SK-N-SH (cell line): ENCODE data around the gene EME2.

ENCODE experiments used
- CHD2 ChIP-seq: fragments of 150-350 bp; IDR thresholded peaks from 2 replicates; pipeline ENCODE4 v1.6.1; 2018; ENCODE audit warnings: low read length; ENCODE audit not compliant: partially characterized antibody
- MXI1 ChIP-seq: IDR thresholded peaks from 2 replicates; pipeline ENCODE4 v1.6.1; 2012; ENCODE audit warnings: mild to moderate bottlenecking, low read depth, low read length, improper control_type of control experiment
- TF ChIP-seq, protein P1 (sequence below): fragments of 200-600 bp; sonication (generic); IDR thresholded peaks from 2 replicates; pipeline ENCODE4 v1.6.1; 2017; ENCODE audit warnings: antibody characterized with exemption, mild to moderate bottlenecking, moderate library complexity
- TF ChIP-seq, protein P2 (sequence below): fragments of 150-350 bp; IDR thresholded peaks from 2 replicates; pipeline ENCODE4 v1.6.1; 2017; ENCODE audit warnings: antibody characterized with exemption, low read length, low read depth, borderline replicate concordance

DNA sequence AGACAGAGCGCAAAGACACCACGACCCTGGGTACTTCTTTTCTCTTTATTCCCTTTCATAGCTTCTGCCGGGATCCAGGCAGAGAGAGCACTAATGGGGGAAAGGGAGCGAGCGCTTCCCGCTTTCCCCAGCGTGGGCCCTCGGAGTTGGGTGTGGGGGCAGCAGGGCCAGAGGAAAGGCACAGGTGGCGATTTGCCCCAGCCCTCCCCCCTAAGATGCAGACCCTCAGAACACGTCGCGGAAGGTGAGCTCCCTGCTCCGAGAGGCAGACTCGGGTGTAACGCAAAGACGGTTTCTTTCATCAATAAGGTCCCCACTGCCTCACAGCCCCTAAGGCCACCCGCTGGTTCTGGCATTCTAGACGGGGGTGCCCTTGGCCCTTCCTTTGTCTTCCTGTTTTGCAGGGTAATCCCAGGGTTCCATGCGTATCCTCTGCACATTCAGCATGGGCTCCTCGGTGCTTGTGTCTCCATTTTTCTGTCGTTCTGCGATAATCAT is 697 bp upstream of the EME2 start:
- TF ChIP-seq, protein P1, sequence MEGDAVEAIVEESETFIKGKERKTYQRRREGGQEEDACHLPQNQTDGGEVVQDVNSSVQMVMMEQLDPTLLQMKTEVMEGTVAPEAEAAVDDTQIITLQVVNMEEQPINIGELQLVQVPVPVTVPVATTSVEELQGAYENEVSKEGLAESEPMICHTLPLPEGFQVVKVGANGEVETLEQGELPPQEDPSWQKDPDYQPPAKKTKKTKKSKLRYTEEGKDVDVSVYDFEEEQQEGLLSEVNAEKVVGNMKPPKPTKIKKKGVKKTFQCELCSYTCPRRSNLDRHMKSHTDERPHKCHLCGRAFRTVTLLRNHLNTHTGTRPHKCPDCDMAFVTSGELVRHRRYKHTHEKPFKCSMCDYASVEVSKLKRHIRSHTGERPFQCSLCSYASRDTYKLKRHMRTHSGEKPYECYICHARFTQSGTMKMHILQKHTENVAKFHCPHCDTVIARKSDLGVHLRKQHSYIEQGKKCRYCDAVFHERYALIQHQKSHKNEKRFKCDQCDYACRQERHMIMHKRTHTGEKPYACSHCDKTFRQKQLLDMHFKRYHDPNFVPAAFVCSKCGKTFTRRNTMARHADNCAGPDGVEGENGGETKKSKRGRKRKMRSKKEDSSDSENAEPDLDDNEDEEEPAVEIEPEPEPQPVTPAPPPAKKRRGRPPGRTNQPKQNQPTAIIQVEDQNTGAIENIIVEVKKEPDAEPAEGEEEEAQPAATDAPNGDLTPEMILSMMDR = no peak
- TF ChIP-seq, protein P2, sequence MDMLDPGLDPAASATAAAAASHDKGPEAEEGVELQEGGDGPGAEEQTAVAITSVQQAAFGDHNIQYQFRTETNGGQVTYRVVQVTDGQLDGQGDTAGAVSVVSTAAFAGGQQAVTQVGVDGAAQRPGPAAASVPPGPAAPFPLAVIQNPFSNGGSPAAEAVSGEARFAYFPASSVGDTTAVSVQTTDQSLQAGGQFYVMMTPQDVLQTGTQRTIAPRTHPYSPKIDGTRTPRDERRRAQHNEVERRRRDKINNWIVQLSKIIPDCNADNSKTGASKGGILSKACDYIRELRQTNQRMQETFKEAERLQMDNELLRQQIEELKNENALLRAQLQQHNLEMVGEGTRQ = no peak
- no peak for TF ChIP-seq MXI1
- no peak for TF ChIP-seq CHD2
